PC-9 (cell line): ENCODE measurements around the gene DNAJC18. TPM values are rescaled to one million over a fixed set of nuclear protein-coding genes. Genes with fewer than 3 reads are reported as not detected.

ENCODE experiments used
- BruUV-seq: library from RNA; stranded (reverse); fragments of 400-500 nt; replicated peaks from 2 replicates; lab custom pipeline; 2021; lab: Mats Ljungman, UMichigan
- CTCF ChIA-PET: fragments of 300-600 bp; sonication (Branson Sonifier 250); formaldehyde crosslinking; loops from one replicate; lab custom pipeline; 2022; ENCODE audit warnings: antibody characterized with exemption; lab: Charles Lee
- POLR2A ChIA-PET: fragments of 300-600 bp; sonication (Branson Sonifier 250); formaldehyde crosslinking; loops from one replicate; lab custom pipeline; 2022; ENCODE audit warnings: antibody characterized with exemption; ENCODE audit not compliant: unreplicated experiment; lab: Charles Lee
- DNase-seq, 2 experiments: peaks; one replicate each; pipeline versions ENCODE4 v3.0.0 to v3.0.0-alpha.2; 2015 to 2022; ENCODE audit warnings: mixed read lengths in 1 of 2
- H2AFZ ChIP-seq: fragments of 200-600 bp; sonication (generic); 2 replicates; pipeline ENCODE4 v1.8.1; 2017; ENCODE audit warnings: antibody characterized with exemption
- H3F3A ChIP-seq: fragments of 200-600 bp; sonication (generic); 2 replicates; pipeline ENCODE4 v1.8.1; 2017; ENCODE audit warnings: antibody characterized with exemption, mild to moderate bottlenecking, low read depth; ENCODE audit not compliant: insufficient read depth
- H3K27ac ChIP-seq: fragments of 200-600 bp; sonication (generic); 2 replicates; pipeline ENCODE4 v1.6.1; 2016; ENCODE audit warnings: mixed run types
- H3K27me3 ChIP-seq: fragments of 200-600 bp; sonication (generic); 2 replicates; pipeline ENCODE4 v1.6.1; 2016; ENCODE audit warnings: low read depth, mixed run types; ENCODE audit not compliant: insufficient read depth
- H3K36me3 ChIP-seq: fragments of 200-600 bp; sonication (generic); 2 replicates; pipeline ENCODE4 v1.6.1; 2016; ENCODE audit warnings: low read depth, mixed run types
- H3K4me1 ChIP-seq: fragments of 200-600 bp; sonication (generic); replicated peaks from 2 replicates; pipeline ENCODE4 v1.6.1; 2016; ENCODE audit warnings: mixed run types; ENCODE audit not compliant: insufficient read depth
- H3K4me2 ChIP-seq: fragments of 200-600 bp; sonication (generic); 2 replicates; pipeline ENCODE4 v1.6.1; 2017; ENCODE audit warnings: mixed run types
- H3K4me3 ChIP-seq: fragments of 200-600 bp; sonication (generic); 2 replicates; pipeline ENCODE4 v1.6.1; 2016; ENCODE audit warnings: mixed run types
- H3K79me2 ChIP-seq: fragments of 200-600 bp; sonication (generic); 2 replicates; pipeline ENCODE4 v1.6.1; 2017; ENCODE audit warnings: low read depth, mixed run types
- H3K9me2 ChIP-seq: fragments of 200-600 bp; sonication (generic); 2 replicates; pipeline ENCODE4 v1.8.1; 2017; ENCODE audit warnings: mild to moderate bottlenecking; ENCODE audit not compliant: insufficient read depth
- H3K9me3 ChIP-seq: fragments of 200-600 bp; sonication (generic); 2 replicates; pipeline ENCODE4 v1.8.1; 2016; ENCODE audit warnings: low read depth; ENCODE audit not compliant: insufficient read depth
- H4K20me1 ChIP-seq: fragments of 200-600 bp; sonication (generic); 2 replicates; pipeline ENCODE4 v1.8.1; 2017; ENCODE audit not compliant: insufficient read depth
- EZH2 ChIP-seq: fragments of 200-600 bp; sonication (generic); IDR thresholded peaks from 2 replicates; pipeline ENCODE4 v1.8.0; 2017; ENCODE audit warnings: antibody characterized with exemption, low read depth
- intact Hi-C: fragments of 100-400 bp; cut with micrococcal nuclease; formaldehyde crosslinking; loops from one replicate; pipeline ENCODE4 v1.10.0; 2022; ENCODE audit not compliant: unreplicated experiment
- total RNA-seq: library from RNA; stranded (reverse); gene quantifications from 2 replicates; pipeline ENCODE4 v1.2.3, GENCODE V29; 2021
- TF ChIP-seq, protein P1 (sequence below): fragments of 200-600 bp; sonication (generic); conservative IDR thresholded peaks from 2 replicates; pipeline ENCODE4 v1.6.1; 2017; ENCODE audit warnings: mixed run types, antibody characterized with exemption, mild to moderate bottlenecking, moderate library complexity

Gene DNAJC18
- total RNA-seq, 1 experiment from 2014 or later, result 8.9 TPM

DNA sequence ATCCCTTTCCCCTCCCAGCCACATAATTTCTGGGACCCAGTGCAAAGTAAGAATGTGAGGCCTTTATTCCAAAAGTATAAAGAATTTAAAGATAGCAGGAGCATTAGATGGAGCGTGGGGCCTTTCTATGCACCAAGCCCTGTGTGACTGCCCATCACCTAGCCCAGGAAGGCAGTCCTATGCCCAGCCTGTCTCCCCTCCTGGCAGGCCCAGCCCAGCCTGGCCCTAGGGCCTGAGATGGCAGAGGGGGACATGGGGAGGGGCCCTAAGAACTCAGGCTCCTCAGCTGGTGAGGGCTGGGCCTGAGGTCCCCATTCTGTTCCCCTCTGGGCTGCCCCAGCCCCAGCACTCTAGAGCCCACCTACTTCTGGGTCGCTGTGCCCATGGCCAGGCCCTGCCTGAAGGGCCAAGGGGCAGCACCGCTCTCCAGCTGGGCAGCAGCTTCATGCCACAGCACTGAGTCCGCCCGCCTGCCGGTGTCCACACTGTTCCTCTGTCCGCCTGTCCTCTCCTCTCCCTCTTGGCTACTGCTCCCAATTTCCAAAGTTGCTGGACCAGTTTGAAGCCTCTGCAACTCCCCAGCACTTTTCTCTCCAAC is 55.2 kb downstream of the DNAJC18 start:
- Histone ChIP-seq H3K27ac (no peak overlapping the region), H3K9me3 (no peaks in the 10 kb centered on the region), H3K36me3 (no peaks in the 10 kb centered on the region), H3K9me2 (no peaks in the 10 kb centered on the region), H2AFZ (no peak overlapping the region), H3K79me2 (no peaks in the 10 kb centered on the region), H3K4me2 (peak overlapping the region; percentile 55; the same call in 1 of the 2 replicates), H3K4me3 (no peak overlapping the region), H4K20me1 (no peaks in the 10 kb centered on the region), H3F3A (peaks cover 30% of the 10 kb centered on the region), H3K4me1 (peaks cover 49% of the 10 kb centered on the region), H3K27me3 (no peaks in the 10 kb centered on the region)
- intact Hi-C loops, result no loop called here
- TF ChIP-seq, protein P1, sequence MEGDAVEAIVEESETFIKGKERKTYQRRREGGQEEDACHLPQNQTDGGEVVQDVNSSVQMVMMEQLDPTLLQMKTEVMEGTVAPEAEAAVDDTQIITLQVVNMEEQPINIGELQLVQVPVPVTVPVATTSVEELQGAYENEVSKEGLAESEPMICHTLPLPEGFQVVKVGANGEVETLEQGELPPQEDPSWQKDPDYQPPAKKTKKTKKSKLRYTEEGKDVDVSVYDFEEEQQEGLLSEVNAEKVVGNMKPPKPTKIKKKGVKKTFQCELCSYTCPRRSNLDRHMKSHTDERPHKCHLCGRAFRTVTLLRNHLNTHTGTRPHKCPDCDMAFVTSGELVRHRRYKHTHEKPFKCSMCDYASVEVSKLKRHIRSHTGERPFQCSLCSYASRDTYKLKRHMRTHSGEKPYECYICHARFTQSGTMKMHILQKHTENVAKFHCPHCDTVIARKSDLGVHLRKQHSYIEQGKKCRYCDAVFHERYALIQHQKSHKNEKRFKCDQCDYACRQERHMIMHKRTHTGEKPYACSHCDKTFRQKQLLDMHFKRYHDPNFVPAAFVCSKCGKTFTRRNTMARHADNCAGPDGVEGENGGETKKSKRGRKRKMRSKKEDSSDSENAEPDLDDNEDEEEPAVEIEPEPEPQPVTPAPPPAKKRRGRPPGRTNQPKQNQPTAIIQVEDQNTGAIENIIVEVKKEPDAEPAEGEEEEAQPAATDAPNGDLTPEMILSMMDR, result no peak
- no peak for TF ChIP-seq EZH2
- BruUV-seq, result no TSS peak
- DNase-seq, result peak in 1 of 2 experiments; percentile 38
- POLR2A ChIA-PET, result no interaction called here
- CTCF ChIA-PET, result interaction anchor here (1.2 kb wide), 1 partner anchor 1013 kb away, joined by 5 read pairs; no protein-coding TSS in a partner anchor

GRCh38 chr5:139383275-139383992 is 55.9 kb downstream of the DNAJC18 start, which contains the start of gene SLC23A1:
Gene SLC23A1, minus strand, starts transcription at chr5:139383297. Its CDS starts 44 bp downstream, at chr5:139383253.
- Histone ChIP-seq H3K4me1 (peaks cover 49% of the 10 kb centered on the region), H3K4me2 (peak within 1 kb of the TSS; percentile 61), H3K9me2 (no peaks in the 10 kb centered on the region), H3K4me3 (no peak within 1 kb of the TSS), H3K27ac (0 out of 2 replicates have a peak within 1 kb of the TSS, but pooled peaks have one; percentile 23), H3F3A (peaks cover 30% of the 10 kb centered on the region), H3K36me3 (no peaks in the 10 kb centered on the region), H3K27me3 (no peaks in the 10 kb centered on the region), H3K79me2 (no peaks in the 10 kb centered on the region), H3K9me3 (no peaks in the 10 kb centered on the region), H4K20me1 (no peaks in the 10 kb centered on the region), H2AFZ (no peak within 1 kb of the TSS)
- ChIA-PET POLR2A (interaction anchor here (0.5 to 0.6 kb wide), 2 partner anchors 297 to 1171 kb away, joined by 5 to 6 read pairs; no protein-coding TSS in a partner anchor), CTCF (interaction anchor here (0.6 kb wide), 2 partner anchors 10 to 15 kb away, joined by 3 to 5 read pairs; no protein-coding TSS in a partner anchor)
- TF ChIP-seq, protein P1, result no peak
- TF ChIP-seq EZH2, result no peak
- peak; percentile 53 to 72 for DNase-seq
- no TSS peak for BruUV-seq
- intact Hi-C loops, result no loop called here

GRCh38 chr5:139382807-139383206 is 56.5 kb downstream of the DNAJC18 start:
- CTCF ChIA-PET, result interaction anchor here (0.6 kb wide), 2 partner anchors 9 to 15 kb away, joined by 3 to 5 read pairs; no protein-coding TSS in a partner anchor
- Histone ChIP-seq H2AFZ (no peak overlapping the region), H3K4me2 (peak overlapping the region; percentile 61)

More at GRCh38 chr5:139382807-139383206, 56.5 kb downstream of the DNAJC18 start:
- Histone ChIP-seq H3K27ac (0 out of 2 replicates have a peak overlapping the region, but pooled peaks have one; percentile 23), H3K79me2 (no peaks in the 10 kb centered on the region), H3F3A (peaks cover 30% of the 10 kb centered on the region), H3K9me3 (no peaks in the 10 kb centered on the region), H3K36me3 (no peaks in the 10 kb centered on the region), H3K27me3 (no peaks in the 10 kb centered on the region), H3K4me1 (peaks cover 49% of the 10 kb centered on the region), H4K20me1 (no peaks in the 10 kb centered on the region), H3K4me3 (no peak overlapping the region), H3K9me2 (no peaks in the 10 kb centered on the region)
- no TSS peak for BruUV-seq
- POLR2A ChIA-PET, result interaction anchor here (0.5 to 0.6 kb wide), 2 partner anchors 296 to 1170 kb away, joined by 5 to 6 read pairs; no protein-coding TSS in a partner anchor
- intact Hi-C loops, result no loop called here
- no peak for DNase-seq
- TF ChIP-seq, protein P1, result no peak
- no peak for TF ChIP-seq EZH2
